C4-2B (cell line): ENCODE data around the gene FOXG1.

Experiments used
- H3K27ac ChIP-seq: fragments of 450-650 bp; 2 replicates; pipeline ENCODE4 v1.5.1; 2017
- CTCF ChIP-seq: fragments of 450-650 bp; conservative IDR thresholded peaks from 2 replicates; pipeline ENCODE4 v1.5.1; 2017; ENCODE audit warnings: mild to moderate bottlenecking
- ZFX ChIP-seq: fragments of 450-650 bp; IDR thresholded peaks from 2 replicates; pipeline ENCODE4 v1.6.1; 2017

FOXG1 gene

GRCh38 chr14:28766469-28766955, at the start of gene FOXG1:
Gene FOXG1, plus strand, starts transcription at chr14:28766787. Its CDS starts 493 bp downstream, at chr14:28767280.
- H3K27ac ChIP-seq: no peak within 1 kb of the TSS; the same call in 1 of the 2 replicates
- no peak for TF ChIP-seq CTCF
- TF ChIP-seq ZFX: no peak

- no peak overlapping the region for H3K27ac ChIP-seq
- TF ChIP-seq CTCF (no peak), ZFX (no peak)
These were observed 47.5 kb upstream of the FOXG1 start for GRCh38 chr14:28719130-28719529.

- TF ChIP-seq ZFX (no peak), CTCF (no peak)
- no peak overlapping the region for H3K27ac ChIP-seq
These were observed 35.2 kb upstream of the FOXG1 start for GRCh38 chr14:28731358-28731757.

- TF ChIP-seq CTCF (no peak), ZFX (no peak)
These were observed 24.3 kb upstream of the FOXG1 start for GRCh38 chr14:28742171-28742846.

GRCh38 chr14:28744126-28744525, 22.5 kb upstream of the FOXG1 start:
- TF ChIP-seq CTCF (no peak), ZFX (no peak)
- H3K27ac ChIP-seq: no peak overlapping the region

More at GRCh38 chr14:28742171-28742846, 24.3 kb upstream of the FOXG1 start:
- H3K27ac ChIP-seq: no peak overlapping the region

GRCh38 chr14:28745176-28745575, 21.4 kb upstream of the FOXG1 start:
- TF ChIP-seq CTCF: no peak
- no peak for TF ChIP-seq ZFX
- H3K27ac ChIP-seq: no peak overlapping the region

- no peak overlapping the region for H3K27ac ChIP-seq
- TF ChIP-seq ZFX: no peak
- TF ChIP-seq CTCF: no peak
These were observed 20.3 kb upstream of the FOXG1 start for GRCh38 chr14:28746247-28746646.
